ENCODE data around the gene CSDE1. TPM values are rescaled to one million over a fixed set of nuclear protein-coding genes. Genes with fewer than 3 reads are reported as not detected.

CSDE1 gene
- polyA plus RNA-seq, 3 donors, result 177 to 324 (median 251) TPM

DNA sequence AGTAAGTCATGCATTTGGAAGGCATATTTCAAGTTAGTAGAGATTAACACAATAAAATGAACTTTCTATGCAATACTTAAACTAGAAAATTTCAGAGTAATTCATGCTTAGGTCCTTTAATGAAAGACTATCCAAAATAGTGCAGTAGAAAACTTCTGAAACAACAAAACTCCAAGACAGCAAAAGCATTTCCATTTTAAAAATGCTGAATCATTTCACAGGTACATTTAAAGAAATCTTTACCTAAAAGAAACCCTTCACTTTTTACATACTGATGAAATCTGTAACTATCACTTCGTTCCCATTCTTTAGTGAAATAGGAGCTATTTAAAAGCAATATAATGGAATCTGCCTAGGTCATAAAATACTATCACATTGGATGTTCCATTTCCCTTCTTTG is 17.5 kb downstream of the CSDE1 start:
- Histone ChIP-seq H3K27me3 (ENCODE audit: control insufficient read depth in 2 of 2, insufficient read depth in 2 of 2, low read length in 2 of 2) (no peaks in the 10 kb centered on the region), H3K9me3 (replicated peaks in 1 of 2; ENCODE audit: control insufficient read depth in 1 of 2, insufficient read depth in 1 of 2, low read length in 2 of 2) (no peaks in the 10 kb centered on the region), H3K4me3 (replicated peaks in 1 of 3; ENCODE audit: low read depth in 2 of 3, low read length in 3 of 3) (no peak overlapping the region), H4K20me1 (ENCODE audit: insufficient read depth, low read length) (peaks cover 100% of the 10 kb centered on the region), H3K4me2 (replicated peaks; ENCODE audit: extremely low read depth, low read length, poor library complexity, severe bottlenecking) (no peak overlapping the region), H3K27ac (ENCODE audit: low read depth in 1 of 2, low read length in 2 of 2) (no peak overlapping the region), H3K9ac (ENCODE audit: insufficient read depth, low read length, poor library complexity, severe bottlenecking) (no peak overlapping the region), H3K4me1 (ENCODE audit: control insufficient read depth in 1 of 2, insufficient read depth in 2 of 2, low read length in 2 of 2) (no peaks in the 10 kb centered on the region), H3K79me2 (ENCODE audit: insufficient read depth, low read length) (peaks cover 87% of the 10 kb centered on the region), H2AFZ (ENCODE audit: insufficient read depth, low read depth, low read length, poor library complexity, severe bottlenecking) (no peak overlapping the region), H3K36me3 (replicated peaks in 1 of 2; ENCODE audit: control insufficient read depth in 1 of 2, insufficient read depth in 2 of 2, low read length in 2 of 2) (peaks cover 61 to 100% of the 10 kb centered on the region in 2 donors)
- DNase-seq, result no peak
- no CpG with 5 or more reads among the region's 1 CpG for whole genome bisulfite sequencing (ENCODE audit: insufficient coverage)
- TF ChIP-seq, protein P1, sequence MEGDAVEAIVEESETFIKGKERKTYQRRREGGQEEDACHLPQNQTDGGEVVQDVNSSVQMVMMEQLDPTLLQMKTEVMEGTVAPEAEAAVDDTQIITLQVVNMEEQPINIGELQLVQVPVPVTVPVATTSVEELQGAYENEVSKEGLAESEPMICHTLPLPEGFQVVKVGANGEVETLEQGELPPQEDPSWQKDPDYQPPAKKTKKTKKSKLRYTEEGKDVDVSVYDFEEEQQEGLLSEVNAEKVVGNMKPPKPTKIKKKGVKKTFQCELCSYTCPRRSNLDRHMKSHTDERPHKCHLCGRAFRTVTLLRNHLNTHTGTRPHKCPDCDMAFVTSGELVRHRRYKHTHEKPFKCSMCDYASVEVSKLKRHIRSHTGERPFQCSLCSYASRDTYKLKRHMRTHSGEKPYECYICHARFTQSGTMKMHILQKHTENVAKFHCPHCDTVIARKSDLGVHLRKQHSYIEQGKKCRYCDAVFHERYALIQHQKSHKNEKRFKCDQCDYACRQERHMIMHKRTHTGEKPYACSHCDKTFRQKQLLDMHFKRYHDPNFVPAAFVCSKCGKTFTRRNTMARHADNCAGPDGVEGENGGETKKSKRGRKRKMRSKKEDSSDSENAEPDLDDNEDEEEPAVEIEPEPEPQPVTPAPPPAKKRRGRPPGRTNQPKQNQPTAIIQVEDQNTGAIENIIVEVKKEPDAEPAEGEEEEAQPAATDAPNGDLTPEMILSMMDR (IDR thresholded peaks at IDR 0.05), result no peak
- Mint-ChIP-seq H3K4me1 (no peaks in the 10 kb centered on the region), H3K4me3 (no peak overlapping the region), H3K36me3 (peaks cover 64 to 83% of the 10 kb centered on the region in 2 donors), H3K9me3 (no peaks in the 10 kb centered on the region), H3K27me3 (ENCODE audit: low read depth in 3 of 3) (no peaks in the 10 kb centered on the region), H3K27ac (no peak overlapping the region)
- intact Hi-C loops (cut with micrococcal nuclease), result no loop called here

DNA sequence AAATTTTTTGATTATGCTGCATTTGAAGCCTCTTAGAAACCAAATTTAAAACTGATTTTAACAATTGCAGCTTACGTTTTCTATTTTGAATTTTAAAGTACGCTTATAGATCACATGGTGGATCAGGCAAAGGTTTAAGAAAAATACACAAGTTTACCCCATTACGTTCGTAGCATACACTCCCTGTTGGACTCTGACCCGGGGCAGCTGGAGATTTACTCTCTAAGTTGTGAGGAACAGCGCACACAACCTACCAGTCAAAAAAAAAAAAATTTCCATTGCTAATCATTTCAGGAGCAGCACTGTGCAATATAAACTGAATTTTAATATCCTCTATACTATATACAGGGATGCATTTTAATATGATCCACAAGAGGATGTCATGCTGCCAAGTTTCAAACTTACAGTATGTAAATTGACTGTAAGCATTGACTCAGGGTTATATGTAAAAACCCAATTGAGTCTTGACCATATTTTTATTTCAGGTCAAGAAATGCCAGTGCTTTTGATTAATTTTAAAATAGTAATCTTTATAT is 20.4 kb downstream of the CSDE1 start:
- Histone ChIP-seq H3K36me3 (replicated peaks in 1 of 2; ENCODE audit: control insufficient read depth in 1 of 2, insufficient read depth in 2 of 2, low read length in 2 of 2) (peaks cover 80 to 100% of the 10 kb centered on the region in 2 donors), H2AFZ (ENCODE audit: insufficient read depth, low read depth, low read length, poor library complexity, severe bottlenecking) (no peak overlapping the region), H3K27me3 (ENCODE audit: control insufficient read depth in 2 of 2, insufficient read depth in 2 of 2, low read length in 2 of 2) (no peaks in the 10 kb centered on the region), H3K4me2 (replicated peaks; ENCODE audit: extremely low read depth, low read length, poor library complexity, severe bottlenecking) (no peak overlapping the region), H3K79me2 (ENCODE audit: insufficient read depth, low read length) (peaks cover 59% of the 10 kb centered on the region), H3K4me1 (ENCODE audit: control insufficient read depth in 1 of 2, insufficient read depth in 2 of 2, low read length in 2 of 2) (no peaks in the 10 kb centered on the region), H3K27ac (ENCODE audit: low read depth in 1 of 2, low read length in 2 of 2) (no peak overlapping the region), H4K20me1 (ENCODE audit: insufficient read depth, low read length) (peaks cover 92% of the 10 kb centered on the region), H3K9ac (ENCODE audit: insufficient read depth, low read length, poor library complexity, severe bottlenecking) (no peak overlapping the region), H3K9me3 (replicated peaks in 1 of 2; ENCODE audit: control insufficient read depth in 1 of 2, insufficient read depth in 1 of 2, low read length in 2 of 2) (no peaks in the 10 kb centered on the region), H3K4me3 (replicated peaks in 1 of 3; ENCODE audit: low read depth in 2 of 3, low read length in 3 of 3) (no peak overlapping the region)
- WGBS (ENCODE audit: insufficient coverage), result 100% methylated on average over 2 of the region's 6 CpGs
- intact Hi-C loops (cut with micrococcal nuclease), result no loop called here
- Mint-ChIP-seq H3K4me3 (no peak overlapping the region), H3K36me3 (peaks cover 72 to 85% of the 10 kb centered on the region in 2 donors), H3K9me3 (no peaks in the 10 kb centered on the region), H3K27me3 (ENCODE audit: low read depth in 3 of 3) (no peaks in the 10 kb centered on the region), H3K4me1 (no peaks in the 10 kb centered on the region), H3K27ac (no peak overlapping the region)
- TF ChIP-seq, protein P1 (IDR thresholded peaks at IDR 0.05), result no peak
- DNase-seq, result no peak

Data from CD14-positive monocyte (primary cell).